ENCODE results near the gene ARHGEF12. TPM values are rescaled to one million over a fixed set of nuclear protein-coding genes. Genes with fewer than 3 reads are reported as not detected.

The ARHGEF12 gene
- polyA plus RNA-seq, 1 donor (not counting 4 experiments of a cell fraction or from before 2014, with no cell fraction given), result 28.8 TPM

GRCh38 chr11:120494595-120494994, 158.4 kb downstream of the ARHGEF12 start:
- DNase-seq (ENCODE audit: low read depth, low spot score) (no peak), FAIRE-seq (peak; percentile 17)
- Histone ChIP-seq H3K4me3 (ENCODE audit: control insufficient read depth in 2 of 3, extremely low read depth in 1 of 3, insufficient read depth in 2 of 3, low read depth in 1 of 3, low read length in 3 of 3) (no peak overlapping the region), H3K9ac (ENCODE audit: control insufficient read depth, extremely low read depth, insufficient read depth, low read length) (no peak overlapping the region), H3K9me3 (ENCODE audit: control insufficient read depth, low read depth, low read length) (no peaks in the 10 kb centered on the region), H3K4me1 (ENCODE audit: control insufficient read depth, extremely low read depth, insufficient read depth, low read length) (no peaks in the 10 kb centered on the region), H3K79me2 (ENCODE audit: control insufficient read depth, insufficient read depth, low read length) (no peaks in the 10 kb centered on the region), H3K4me2 (ENCODE audit: control insufficient read depth, extremely low read depth, insufficient read depth, low read depth, low read length) (no peak overlapping the region), H3K9me1 (ENCODE audit: control insufficient read depth, extremely low read depth, insufficient read depth, low read length) (no peaks in the 10 kb centered on the region), H3K27ac (ENCODE audit: control insufficient read depth, insufficient read depth, low read length) (no peak overlapping the region), H2AFZ (ENCODE audit: control insufficient read depth, low read length) (no peak overlapping the region), H3K27me3 (ENCODE audit: control insufficient read depth, extremely low read depth, insufficient read depth, low read length) (no peaks in the 10 kb centered on the region), H4K20me1 (ENCODE audit: control insufficient read depth, extremely low read depth, insufficient read depth, low read length) (no peaks in the 10 kb centered on the region), H3K36me3 (ENCODE audit: control insufficient read depth in 2 of 2, extremely low read depth in 1 of 2, insufficient read depth in 2 of 2, low read length in 2 of 2) (peaks cover 0 to 3% of the 10 kb centered on the region in 2 experiments)
- TF ChIP-seq EZH2 (IDR thresholded peaks at IDR 0.05; ENCODE audit: low read length), result no peak
- TF ChIP-seq CTCF (optimal IDR thresholded peaks at IDR 0.05 in 1 of 3, IDR thresholded peaks at IDR 0.05 in 1 of 3, conservative IDR thresholded peaks at IDR 0.05 in 1 of 3; ENCODE audit: extremely low read depth in 1 of 3, insufficient read depth in 2 of 3, low read length in 3 of 3), result no peak
- dilution Hi-C loops (cut with MboI; ENCODE audit: extremely low pct_ligation_motif_present, low sequenced_read_pairs), result no loop called here

- dilution Hi-C loops (cut with MboI; ENCODE audit: extremely low pct_ligation_motif_present, low sequenced_read_pairs), result no loop called here
- Histone ChIP-seq H3K36me3 (ENCODE audit: control insufficient read depth in 2 of 2, extremely low read depth in 1 of 2, insufficient read depth in 2 of 2, low read length in 2 of 2) (no peaks in the 10 kb centered on the region), H3K27me3 (ENCODE audit: control insufficient read depth, extremely low read depth, insufficient read depth, low read length) (no peaks in the 10 kb centered on the region), H3K4me1 (ENCODE audit: control insufficient read depth, extremely low read depth, insufficient read depth, low read length) (no peaks in the 10 kb centered on the region), H3K9me1 (ENCODE audit: control insufficient read depth, extremely low read depth, insufficient read depth, low read length) (no peaks in the 10 kb centered on the region), H3K79me2 (ENCODE audit: control insufficient read depth, insufficient read depth, low read length) (no peaks in the 10 kb centered on the region), H3K9ac (ENCODE audit: control insufficient read depth, extremely low read depth, insufficient read depth, low read length) (no peak overlapping the region), H3K9me3 (ENCODE audit: control insufficient read depth, low read depth, low read length) (no peaks in the 10 kb centered on the region), H3K27ac (ENCODE audit: control insufficient read depth, insufficient read depth, low read length) (no peak overlapping the region), H2AFZ (ENCODE audit: control insufficient read depth, low read length) (no peak overlapping the region), H3K4me3 (ENCODE audit: control insufficient read depth in 2 of 3, extremely low read depth in 1 of 3, insufficient read depth in 2 of 3, low read depth in 1 of 3, low read length in 3 of 3) (no peak overlapping the region), H3K4me2 (ENCODE audit: control insufficient read depth, extremely low read depth, insufficient read depth, low read depth, low read length) (no peak overlapping the region), H4K20me1 (ENCODE audit: control insufficient read depth, extremely low read depth, insufficient read depth, low read length) (no peaks in the 10 kb centered on the region)
- DNase-seq (ENCODE audit: low read depth, low spot score) (no peak), FAIRE-seq (no peak)
- TF ChIP-seq CTCF (optimal IDR thresholded peaks at IDR 0.05 in 1 of 3, IDR thresholded peaks at IDR 0.05 in 1 of 3, conservative IDR thresholded peaks at IDR 0.05 in 1 of 3; ENCODE audit: extremely low read depth in 1 of 3, insufficient read depth in 2 of 3, low read length in 3 of 3) (no peak), EZH2 (IDR thresholded peaks at IDR 0.05; ENCODE audit: low read length) (no peak)
Observed at GRCh38 chr11:120499088-120499487, 162.9 kb downstream of the ARHGEF12 start.
